ENCODE results near the gene GEMIN7. TPM values are rescaled to one million over a fixed set of nuclear protein-coding genes. Genes with fewer than 3 reads are reported as not detected.

The GEMIN7 gene
- total and polyA plus RNA-seq, 2 of the 4 experiments (the other 2 are of a cell fraction) = 27.2 to 53.0 TPM

DNA sequence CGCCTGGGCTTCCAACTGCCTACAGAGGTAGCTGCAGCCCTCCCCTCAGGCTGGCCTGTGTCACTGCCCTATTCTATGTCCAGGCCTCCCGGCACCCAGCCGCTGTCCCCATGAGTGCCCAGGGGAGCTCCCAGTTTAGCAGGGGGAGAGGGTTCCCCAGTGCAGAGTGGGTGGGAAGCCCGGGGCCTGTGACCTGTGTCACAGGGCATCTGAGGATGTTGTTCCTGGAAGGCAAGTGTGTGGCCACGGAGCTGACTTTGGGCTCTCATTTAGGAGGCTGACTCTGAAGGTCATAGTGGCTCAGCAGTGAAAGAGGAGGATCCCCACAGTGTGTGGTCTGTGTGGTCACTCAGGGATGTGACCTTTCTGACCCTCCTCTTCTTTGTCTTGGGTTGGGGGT is 39.0 kb downstream of the GEMIN7 start:
- Histone ChIP-seq H3K27me3 (ENCODE audit: control insufficient read depth, insufficient read depth, low read length) (no peaks in the 10 kb centered on the region), H3K4me3 (ENCODE audit: insufficient read depth, low read depth, low read length) (no peak overlapping the region)

More for the DNA sequence above, 39.0 kb downstream of the GEMIN7 start:
- H4K5ac ChIP-seq (ENCODE audit: low read depth, low read length) = no peak overlapping the region
- intact Hi-C loops (cut with micrococcal nuclease) = no loop called here
- no peak overlapping the region for H3K23ac ChIP-seq (ENCODE audit: low read depth, low read length)
- peaks cover 3% of the 10 kb centered on the region; the same call in 1 of the 2 replicates for H3K36me3 ChIP-seq (ENCODE audit: control insufficient read depth, insufficient read depth, low read length)
- H3K9me1 ChIP-seq (ENCODE audit: insufficient read depth, low read length) = peaks cover 28% of the 10 kb centered on the region
- no peak overlapping the region for H4K8ac ChIP-seq (ENCODE audit: low read depth in 2 of 2, low read length in 2 of 2)
- dilution Hi-C loops (cut with HindIII; ENCODE audit: low sequenced_read_pairs, unreplicated experiment) = no loop called here
- DNase-seq (no peak), ATAC-seq (ENCODE audit: low read depth) (no peak)
- peaks cover 88% of the 10 kb centered on the region for H4K20me1 ChIP-seq (ENCODE audit: insufficient read depth, low read length)
- no peaks in the 10 kb centered on the region; the same call in 1 of the 2 replicates for H3K4me1 ChIP-seq (ENCODE audit: control insufficient read depth, insufficient read depth, low read length)
- no peaks in the 10 kb centered on the region for H3K9me3 ChIP-seq (ENCODE audit: control insufficient read depth, insufficient read depth, low read length)
- H2BK5ac ChIP-seq (ENCODE audit: low read depth, low read length, poor library complexity, severe bottlenecking) = no peak overlapping the region
- no peak overlapping the region for H3K18ac ChIP-seq (ENCODE audit: low read depth, low read length)
- ChIA-PET CTCF (no interaction called here), POLR2A (ENCODE audit: unreplicated experiment) (no interaction called here)
- H2BK120ac ChIP-seq (ENCODE audit: low read depth, low read length) = no peak overlapping the region
- no peak overlapping the region for H2AK9ac ChIP-seq (replicated peaks; ENCODE audit: low read depth, low read length, poor library complexity)
- H4K91ac ChIP-seq (ENCODE audit: insufficient read depth, low read depth, low read length) = no peak overlapping the region
- 86% methylated on average over 1 of the region's 5 CpGs; no CpG with 5 or more reads in 1 of the 2 experiments for WGBS, 2 experiments (ENCODE audit: extremely low coverage in 2 of 2, insufficient read length in 1 of 2)
- no peak overlapping the region for H3K56ac ChIP-seq (ENCODE audit: extremely low read depth, insufficient read depth, low read length)
- peaks cover 39 to 92% of the 10 kb centered on the region in 2 experiments for H3K79me1 ChIP-seq (ENCODE audit: low read depth in 1 of 2, low read length in 2 of 2)
- H3K9ac ChIP-seq (ENCODE audit: low read depth, low read length) = no peak overlapping the region
- H2BK15ac ChIP-seq (ENCODE audit: low read depth, low read length) = no peak overlapping the region
- H3K4ac ChIP-seq (ENCODE audit: low read depth, low read length) = no peak overlapping the region
- H3K27ac ChIP-seq (ENCODE audit: insufficient read depth, low read length) = no peak overlapping the region
- no peak overlapping the region for H2BK20ac ChIP-seq (ENCODE audit: low read depth, low read length)
- no TSS peak for BruUV-seq (replicated peaks)
- in situ Hi-C loops (cut with MboI; ENCODE audit: low sequenced_read_pairs) = no loop called here
- no peak overlapping the region for H3K4me2 ChIP-seq (ENCODE audit: low read depth, low read length)
- TF ChIP-seq RAD21 (IDR thresholded peaks at IDR 0.05; ENCODE audit: low read length) = no peak
- no peak for TF ChIP-seq CEBPB (IDR thresholded peaks at IDR 0.05; ENCODE audit: low read depth, low read length)
- no peak for TF ChIP-seq FOS (IDR thresholded peaks at IDR 0.05; ENCODE audit: low read depth, low read length)
- no peak for TF ChIP-seq RCOR1 (IDR thresholded peaks at IDR 0.05; ENCODE audit: insufficient replicate concordance, low read length)
- no peak for TF ChIP-seq MAFK (IDR thresholded peaks at IDR 0.05; ENCODE audit: low read depth, low read length)
- TF ChIP-seq POLR2A (IDR thresholded peaks at IDR 0.05; ENCODE audit: low read depth, low read length) = no peak
- no peak for TF ChIP-seq MXI1 (IDR thresholded peaks at IDR 0.05; ENCODE audit: borderline replicate concordance, low read depth, low read length)
- no peak for TF ChIP-seq CTCF (conservative IDR thresholded peaks at IDR 0.05; ENCODE audit: low read depth, low read length)
- TF ChIP-seq BHLHE40 (IDR thresholded peaks at IDR 0.05; ENCODE audit: low read depth, low read length) = no peak
- no peak for TF ChIP-seq USF2 (IDR thresholded peaks at IDR 0.05; ENCODE audit: low read depth, low read length)
- TF ChIP-seq, protein P1, sequence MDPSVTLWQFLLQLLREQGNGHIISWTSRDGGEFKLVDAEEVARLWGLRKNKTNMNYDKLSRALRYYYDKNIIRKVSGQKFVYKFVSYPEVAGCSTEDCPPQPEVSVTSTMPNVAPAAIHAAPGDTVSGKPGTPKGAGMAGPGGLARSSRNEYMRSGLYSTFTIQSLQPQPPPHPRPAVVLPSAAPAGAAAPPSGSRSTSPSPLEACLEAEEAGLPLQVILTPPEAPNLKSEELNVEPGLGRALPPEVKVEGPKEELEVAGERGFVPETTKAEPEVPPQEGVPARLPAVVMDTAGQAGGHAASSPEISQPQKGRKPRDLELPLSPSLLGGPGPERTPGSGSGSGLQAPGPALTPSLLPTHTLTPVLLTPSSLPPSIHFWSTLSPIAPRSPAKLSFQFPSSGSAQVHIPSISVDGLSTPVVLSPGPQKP (IDR thresholded peaks at IDR 0.05; ENCODE audit: borderline replicate concordance, low read depth, low read length) = no peak
- no peak for TF ChIP-seq NFE2L2 (IDR thresholded peaks at IDR 0.05; ENCODE audit: low read depth, low read length)
- TF ChIP-seq SMC3 (IDR thresholded peaks at IDR 0.05; ENCODE audit: low read depth, low read length) = no peak
- TF ChIP-seq MAZ (IDR thresholded peaks at IDR 0.05; ENCODE audit: borderline replicate concordance, low read depth, low read length) = no peak
- TF ChIP-seq RFX5 (IDR thresholded peaks at IDR 0.05; ENCODE audit: low read depth, low read length) = no peak
- no peak overlapping the region for H2AK5ac ChIP-seq (ENCODE audit: low read depth, low read length)
- no peak overlapping the region for H3K14ac ChIP-seq (replicated peaks; ENCODE audit: low read depth, low read length)
- peak overlapping the region; percentile 43 for H2AFZ ChIP-seq (replicated peaks; ENCODE audit: low read length, poor library complexity)
